Measurements from ENCODE around the gene NSF.

Gene NSF

DNA sequence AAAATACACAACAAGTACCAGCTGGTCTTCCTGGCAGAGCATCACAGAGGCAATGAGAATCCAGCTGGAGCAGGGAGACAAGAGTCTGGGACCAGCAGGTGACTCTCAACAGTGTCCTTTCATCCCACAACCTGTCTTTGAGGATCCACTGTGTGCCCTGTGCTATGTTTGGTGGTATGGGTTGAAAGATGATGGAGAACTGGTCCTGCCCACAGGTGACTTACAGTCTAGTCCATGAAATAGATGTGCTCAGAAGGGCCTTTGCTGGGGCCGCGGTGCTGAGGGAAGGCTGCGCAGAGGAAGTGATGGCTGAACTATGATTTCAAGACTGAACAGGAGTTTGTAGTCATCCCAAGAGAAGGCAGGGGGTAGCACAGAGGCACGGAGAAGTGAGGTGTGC, 210.1 kb downstream of the NSF start:
- DNase-seq (ENCODE audit: low spot score), result no peak

GRCh38 chr17:46802800-46803199, 212.3 kb downstream of the NSF start:
- DNase-seq (ENCODE audit: low spot score), result no peak

GRCh38 chr17:46803544-46803943, 213.1 kb downstream of the NSF start:
- DNase-seq (ENCODE audit: low spot score), result no peak

DNA sequence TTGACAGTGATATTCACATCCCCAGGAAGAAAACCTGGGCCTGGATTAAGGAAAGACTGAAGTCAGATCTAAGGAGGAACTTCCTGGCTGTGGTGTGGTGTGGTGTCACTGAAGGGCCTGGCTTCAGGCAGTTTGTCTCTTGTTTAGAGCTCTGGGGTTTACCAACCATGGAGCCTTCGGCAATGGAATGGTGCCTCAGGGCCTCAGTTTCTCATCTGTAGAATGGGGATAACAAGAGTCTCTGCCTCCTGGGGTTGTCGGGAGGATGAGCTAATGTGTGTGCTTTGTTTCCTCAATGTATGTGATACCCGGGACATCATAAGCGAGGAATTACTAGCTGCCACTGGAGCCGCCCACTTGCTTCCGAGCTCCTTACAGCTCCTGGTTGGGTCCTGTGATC, 215.3 kb downstream of the NSF start:
- no peak for DNase-seq (ENCODE audit: low spot score)
